Stomach smooth muscle (tissue), 2 donors: ENCODE data around the gene IL17C.

ENCODE experiments used
- H3K27ac ChIP-seq: one replicate; pipeline ENCODE4 v1.7.0; 2013; ENCODE audit warnings: mild to moderate bottlenecking, low read length, inconsistent platforms
- H3K27me3 ChIP-seq, 2 donors: one replicate each; pipeline ENCODE4 v1.7.0; 2013; ENCODE audit warnings: low read length in 2 of 2; ENCODE audit not compliant: insufficient read depth in 2 of 2, control insufficient read depth in 1 of 2
- H3K36me3 ChIP-seq, 2 donors: one replicate each; pipeline ENCODE4 v1.7.0; 2013; ENCODE audit warnings: low read length in 2 of 2; ENCODE audit not compliant: control insufficient read depth in 2 of 2, insufficient read depth in 2 of 2
- H3K4me1 ChIP-seq: one replicate; pipeline ENCODE4 v1.7.0; 2013; ENCODE audit warnings: low read length; ENCODE audit not compliant: control insufficient read depth, insufficient read depth
- H3K4me3 ChIP-seq, 2 donors: one replicate each; pipeline ENCODE4 v1.7.0; 2013; ENCODE audit warnings: low read length in 2 of 2
- H3K9ac ChIP-seq, 2 donors: one replicate each; pipeline ENCODE4 v1.7.0; 2013; ENCODE audit warnings: low read length in 2 of 2, mild to moderate bottlenecking in 1 of 2
- H3K9me3 ChIP-seq, 2 donors: one replicate each; pipeline ENCODE4 v1.7.0; 2013; ENCODE audit warnings: low read length in 2 of 2; ENCODE audit not compliant: control insufficient read depth in 2 of 2
- donor health status: healthy.
- donor health status: Pancreatic carcinoma.

Gene IL17C, protein sequence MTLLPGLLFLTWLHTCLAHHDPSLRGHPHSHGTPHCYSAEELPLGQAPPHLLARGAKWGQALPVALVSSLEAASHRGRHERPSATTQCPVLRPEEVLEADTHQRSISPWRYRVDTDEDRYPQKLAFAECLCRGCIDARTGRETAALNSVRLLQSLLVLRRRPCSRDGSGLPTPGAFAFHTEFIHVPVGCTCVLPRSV

DNA sequence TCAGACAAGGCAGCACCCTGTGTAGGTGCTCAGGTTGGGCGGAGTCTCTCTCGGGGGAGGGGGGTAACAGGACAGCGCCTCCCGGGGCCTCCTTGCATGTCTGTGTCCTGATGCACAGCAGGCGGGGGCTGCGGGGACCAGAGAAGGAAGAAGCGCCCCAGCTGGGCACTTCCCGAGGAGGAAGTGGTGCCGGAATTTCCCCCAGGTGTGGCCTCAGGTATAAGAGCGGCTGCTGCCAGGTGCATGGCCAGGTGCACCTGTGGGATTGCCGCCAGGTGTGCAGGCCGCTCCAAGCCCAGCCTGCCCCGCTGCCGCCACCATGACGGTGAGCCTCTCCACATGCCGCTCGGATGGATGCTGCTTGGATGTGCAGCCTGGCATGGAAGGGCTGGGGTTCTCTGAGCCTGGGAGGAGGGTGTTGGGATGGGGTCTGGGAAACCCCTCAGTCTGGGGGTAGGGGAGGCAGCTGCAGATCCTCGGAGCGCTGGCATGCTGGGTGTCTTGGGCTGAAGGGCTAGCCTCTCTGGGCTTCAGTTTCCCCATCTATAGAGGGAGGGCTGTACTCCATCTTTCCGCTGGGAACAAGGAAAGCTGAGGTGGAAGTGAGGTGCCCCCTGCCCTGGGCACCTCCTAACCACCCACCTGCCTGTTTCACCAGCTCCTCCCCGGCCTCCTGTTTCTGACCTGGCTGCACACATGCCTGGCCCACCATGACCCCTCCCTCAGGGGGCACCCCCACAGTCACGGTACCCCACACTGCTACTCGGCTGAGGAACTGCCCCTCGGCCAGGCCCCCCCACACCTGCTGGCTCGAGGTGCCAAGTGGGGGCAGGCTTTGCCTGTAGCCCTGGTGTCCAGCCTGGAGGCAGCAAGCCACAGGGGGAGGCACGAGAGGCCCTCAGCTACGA, at the start of gene IL17C:
TSS of gene IL17C (plus strand) at position 250 of the 908 bp plus-strand sequence. CDS start at position 320, 70 bp downstream.
- Histone ChIP-seq H3K4me3 (no peak within 1 kb of the TSS), H3K9ac (no peak within 1 kb of the TSS), H3K27ac (no peak within 1 kb of the TSS), H3K4me1 (peaks cover 8% of the 10 kb centered on the region), H3K36me3 (no peaks in the 10 kb centered on the region), H3K9me3 (no peaks in the 10 kb centered on the region), H3K27me3 (peaks cover 35 to 37% of the 10 kb centered on the region in 2 donors)

DNA sequence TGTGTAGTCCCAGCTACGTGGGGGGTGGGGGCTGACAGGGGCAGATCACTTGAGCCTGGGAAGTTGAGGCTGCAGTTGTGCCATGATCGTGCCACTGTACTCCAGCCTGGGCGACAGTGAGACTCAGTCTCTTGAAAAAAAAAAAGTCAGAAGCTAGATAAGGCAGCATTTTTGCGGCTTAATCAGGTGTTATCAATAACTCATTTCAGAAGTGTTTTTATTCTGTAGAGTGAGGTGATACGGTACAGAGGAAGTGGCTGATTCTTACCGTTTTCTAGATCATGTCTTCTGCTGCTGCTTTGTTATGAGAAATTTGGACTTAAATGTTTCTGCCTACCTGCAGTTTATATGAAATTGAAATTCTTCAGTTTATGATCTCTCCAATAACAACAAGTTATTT, 49.6 kb upstream of the IL17C start:
- Histone ChIP-seq H3K4me1 (no peaks in the 10 kb centered on the region), H3K9me3 (no peaks in the 10 kb centered on the region), H3K9ac (no peak overlapping the region), H3K27me3 (no peaks in the 10 kb centered on the region), H3K27ac (no peak overlapping the region), H3K36me3 (peaks cover 23 to 46% of the 10 kb centered on the region in 2 donors), H3K4me3 (no peak overlapping the region)

DNA sequence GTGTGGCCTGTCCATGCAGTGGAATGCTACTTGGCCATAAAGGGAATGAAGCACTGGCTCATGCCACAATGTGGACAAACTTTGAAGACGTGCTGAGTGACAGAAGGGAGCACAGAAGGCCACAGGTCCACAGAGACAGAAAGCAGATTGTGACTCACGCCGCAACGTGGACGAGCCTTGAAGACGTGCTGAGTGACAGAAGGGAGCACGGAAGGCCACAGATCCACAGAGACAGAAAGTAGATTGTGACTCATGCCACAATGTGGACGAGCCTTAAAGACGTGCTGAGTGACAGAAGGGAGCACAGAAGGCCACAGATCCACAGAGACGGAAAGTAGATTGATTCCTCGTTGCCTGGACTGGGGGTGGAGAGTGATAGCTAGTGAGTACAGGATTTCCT, 48.9 kb upstream of the IL17C start:
- Histone ChIP-seq H3K9ac (no peak overlapping the region), H3K4me1 (no peaks in the 10 kb centered on the region), H3K27me3 (no peaks in the 10 kb centered on the region), H3K36me3 (peaks cover 23 to 47% of the 10 kb centered on the region in 2 donors), H3K27ac (no peak overlapping the region), H3K9me3 (no peaks in the 10 kb centered on the region), H3K4me3 (no peak overlapping the region)

DNA sequence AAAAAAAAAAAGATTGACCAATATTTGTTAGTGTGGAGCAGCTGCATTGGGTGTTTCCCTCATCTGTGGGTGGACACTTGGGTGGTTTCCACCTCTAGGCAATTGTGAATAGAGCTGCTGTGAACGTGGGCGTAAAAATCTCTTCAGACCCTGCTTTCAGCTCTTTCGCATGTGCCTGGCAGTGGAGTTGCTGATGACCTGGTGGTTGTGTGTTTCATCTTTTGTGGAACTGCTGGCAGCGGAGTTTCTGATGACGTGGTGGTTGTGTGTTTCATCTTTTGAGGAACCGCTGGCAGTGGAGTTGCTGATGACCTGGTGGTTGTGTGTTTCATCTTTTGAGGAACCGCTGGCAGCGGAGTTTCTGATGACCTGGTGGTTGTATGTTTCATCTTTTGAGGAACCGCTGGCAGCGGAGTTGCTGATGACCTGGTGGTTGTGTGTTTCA, 46.8 kb upstream of the IL17C start:
- no peaks in the 10 kb centered on the region for H3K27me3 ChIP-seq
- no peak overlapping the region for H3K4me3 ChIP-seq
- H3K36me3 ChIP-seq, result peaks cover 22 to 44% of the 10 kb centered on the region in 2 donors
- H3K9ac ChIP-seq, result no peak overlapping the region
- H3K9me3 ChIP-seq, result no peaks in the 10 kb centered on the region
- H3K4me1 ChIP-seq, result no peaks in the 10 kb centered on the region
- no peak overlapping the region for H3K27ac ChIP-seq

DNA sequence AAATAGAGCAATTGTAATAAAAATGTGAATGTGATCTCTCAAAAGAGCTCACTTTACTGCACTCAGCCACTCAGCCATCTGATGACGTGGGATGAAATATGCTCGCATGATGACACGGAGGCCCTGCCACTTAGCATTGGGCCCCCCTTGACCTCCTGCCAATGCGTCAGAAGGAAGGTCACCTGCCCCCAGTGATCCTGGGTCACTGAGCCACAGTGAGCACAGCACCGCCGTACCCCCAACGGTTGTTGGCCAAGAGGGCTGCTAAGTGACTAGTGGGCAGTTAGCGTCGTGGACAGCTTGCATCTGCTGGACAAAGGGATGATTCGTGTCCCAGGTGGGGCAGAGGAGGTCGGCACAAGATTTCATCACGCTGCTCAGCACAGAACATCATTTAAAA, 45.3 kb upstream of the IL17C start:
- H3K9me3 ChIP-seq, result no peaks in the 10 kb centered on the region
- H3K4me1 ChIP-seq, result no peaks in the 10 kb centered on the region
- H3K4me3 ChIP-seq, result no peak overlapping the region
- no peak overlapping the region for H3K9ac ChIP-seq
- H3K36me3 ChIP-seq, result peaks cover 10 to 31% of the 10 kb centered on the region in 2 donors
- no peak overlapping the region for H3K27ac ChIP-seq
- H3K27me3 ChIP-seq, result no peaks in the 10 kb centered on the region

DNA sequence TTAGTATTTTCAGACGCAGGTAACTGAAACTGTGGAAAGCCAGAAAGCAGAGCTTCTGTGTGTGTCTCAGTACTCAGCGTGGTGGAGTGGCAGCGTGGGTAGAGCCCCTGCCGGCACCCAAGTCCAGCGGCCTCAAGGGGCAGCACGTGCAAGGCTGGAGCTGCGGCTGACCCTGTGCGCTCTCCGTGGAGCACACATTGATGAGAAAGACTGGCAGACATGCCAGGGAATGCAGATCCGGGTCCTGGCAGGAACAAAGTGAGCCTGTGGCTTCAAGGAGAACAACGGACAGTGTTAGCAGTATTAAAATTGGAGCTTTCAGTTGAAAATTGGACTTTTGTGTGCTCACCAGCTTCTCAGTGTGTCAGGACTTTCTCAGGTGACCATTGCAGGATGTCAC, 44.9 kb upstream of the IL17C start:
- no peaks in the 10 kb centered on the region for H3K9me3 ChIP-seq
- no peaks in the 10 kb centered on the region for H3K4me1 ChIP-seq
- H3K36me3 ChIP-seq, result peaks cover 10 to 31% of the 10 kb centered on the region in 2 donors
- no peaks in the 10 kb centered on the region for H3K27me3 ChIP-seq
- no peak overlapping the region for H3K4me3 ChIP-seq
- H3K9ac ChIP-seq, result no peak overlapping the region
- H3K27ac ChIP-seq, result no peak overlapping the region

DNA sequence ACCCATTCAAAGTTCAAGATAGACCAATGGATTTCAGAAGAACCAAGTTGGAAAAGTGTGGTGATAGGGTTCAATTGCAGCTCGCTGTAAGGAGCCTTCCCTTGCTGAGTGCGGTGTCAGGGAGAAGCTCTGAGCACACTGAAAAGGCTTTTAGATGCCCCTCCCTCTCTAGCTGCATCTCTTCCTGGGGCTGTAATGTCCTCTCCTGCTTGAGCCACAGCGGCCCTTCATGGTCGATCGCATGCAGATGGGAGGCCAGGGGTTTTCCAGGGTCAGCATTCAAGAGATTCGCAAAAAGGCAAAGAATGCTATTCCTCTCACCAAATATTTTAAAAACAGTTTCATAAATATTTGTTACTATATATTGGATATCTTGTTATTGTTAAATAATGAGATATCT, 44.5 kb upstream of the IL17C start:
- no peaks in the 10 kb centered on the region for H3K9me3 ChIP-seq
- H3K4me3 ChIP-seq, result no peak overlapping the region
- H3K4me1 ChIP-seq, result no peaks in the 10 kb centered on the region
- peaks cover 9 to 31% of the 10 kb centered on the region in 2 donors for H3K36me3 ChIP-seq
- no peak overlapping the region for H3K27ac ChIP-seq
- H3K9ac ChIP-seq, result no peak overlapping the region
- no peaks in the 10 kb centered on the region for H3K27me3 ChIP-seq

GRCh38 chr16:88595101-88595500, 43.3 kb upstream of the IL17C start:
- Histone ChIP-seq H3K9ac (no peak overlapping the region), H3K9me3 (no peaks in the 10 kb centered on the region), H3K27me3 (no peaks in the 10 kb centered on the region), H3K4me3 (no peak overlapping the region), H3K27ac (no peak overlapping the region), H3K36me3 (peaks cover 10 to 32% of the 10 kb centered on the region in 2 donors), H3K4me1 (no peaks in the 10 kb centered on the region)

- no peak overlapping the region for H3K4me3 ChIP-seq
- H3K4me1 ChIP-seq, result no peaks in the 10 kb centered on the region
- no peaks in the 10 kb centered on the region for H3K9me3 ChIP-seq
- H3K36me3 ChIP-seq, result peaks cover 19 to 37% of the 10 kb centered on the region in 2 donors
- no peak overlapping the region for H3K27ac ChIP-seq
- no peak overlapping the region for H3K9ac ChIP-seq
- H3K27me3 ChIP-seq, result no peaks in the 10 kb centered on the region
Observed at GRCh38 chr16:88595921-88596320, 42.5 kb upstream of the IL17C start.

DNA sequence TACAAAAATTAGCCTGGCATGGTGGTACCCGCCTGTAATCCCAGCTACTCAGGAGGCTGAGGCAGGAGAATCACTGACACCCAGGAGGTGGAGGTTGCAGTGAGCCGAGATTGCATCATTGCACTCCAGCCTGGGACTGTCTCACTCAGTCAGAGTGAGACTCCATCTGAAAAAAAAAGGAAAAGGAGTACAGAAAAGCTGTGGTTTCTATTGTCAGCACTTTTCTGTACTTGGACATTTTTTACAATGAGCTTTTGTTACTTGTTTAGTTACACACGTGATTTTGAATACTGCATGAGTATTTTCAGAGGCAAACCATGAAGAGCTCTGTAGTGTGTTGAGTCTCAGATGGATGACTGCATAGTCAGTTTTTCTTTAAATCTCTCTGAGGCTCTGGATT, 41.9 kb upstream of the IL17C start:
- Histone ChIP-seq H3K27me3 (no peaks in the 10 kb centered on the region), H3K27ac (no peak overlapping the region)

More for the DNA sequence above, 41.9 kb upstream of the IL17C start:
- no peak overlapping the region for H3K4me3 ChIP-seq
- no peak overlapping the region for H3K9ac ChIP-seq
- peaks cover 20 to 41% of the 10 kb centered on the region in 2 donors for H3K36me3 ChIP-seq
- H3K9me3 ChIP-seq, result no peaks in the 10 kb centered on the region
- no peaks in the 10 kb centered on the region for H3K4me1 ChIP-seq
